H9 (cell line): ENCODE measurements around the gene PIK3R5. TPM values are rescaled to one million over a fixed set of nuclear protein-coding genes. Genes with fewer than 3 reads are reported as not detected.
"Not testable (repeated sequence)": the region's sequence is repeated elsewhere in the genome, so short reads cannot be mapped to it uniquely, and the experiment has no call there.

Experiments used
- DNase-seq: peaks from one replicate; pipeline ENCODE4 v3.0.0-alpha.2; 2017
- H2AFZ ChIP-seq: one replicate; pipeline ENCODE4 v1.6.1; 2013; ENCODE audit warnings: mild to moderate bottlenecking, low read length, control low read depth, moderate library complexity
- H2AK5ac ChIP-seq: 2 replicates; pipeline ENCODE4 v1.6.1; 2013; ENCODE audit warnings: low read length, control low read depth, mixed read lengths; ENCODE audit not compliant: insufficient read length
- H2BK120ac ChIP-seq: one replicate; pipeline ENCODE4 v1.6.1; 2013; ENCODE audit warnings: low read depth, mild to moderate bottlenecking, low read length, control low read depth, inconsistent platforms; ENCODE audit not compliant: poor library complexity, severe bottlenecking
- H2BK12ac ChIP-seq: 2 replicates; pipeline ENCODE4 v1.6.1; 2013; ENCODE audit warnings: low read length, control low read depth, mixed read lengths, low read depth; ENCODE audit not compliant: insufficient read length
- H2BK15ac ChIP-seq: 2 replicates; pipeline ENCODE4 v1.6.1; 2013; ENCODE audit warnings: low read depth, low read length, control low read depth
- H2BK20ac ChIP-seq: one replicate; pipeline ENCODE4 v1.6.1; 2013; ENCODE audit warnings: low read depth, mild to moderate bottlenecking, low read length, control low read depth, inconsistent platforms; ENCODE audit not compliant: poor library complexity, severe bottlenecking
- H2BK5ac ChIP-seq: 2 replicates; pipeline ENCODE4 v1.6.1; 2013; ENCODE audit warnings: low read length, control low read depth, mixed read lengths; ENCODE audit not compliant: insufficient read length
- H3K14ac ChIP-seq: 2 replicates; pipeline ENCODE4 v1.6.1; 2013; ENCODE audit warnings: low read length, control low read depth; ENCODE audit not compliant: insufficient read depth
- H3K18ac ChIP-seq: 2 replicates; pipeline ENCODE4 v1.6.1; 2013; ENCODE audit warnings: low read depth, mild to moderate bottlenecking, mixed read lengths, low read length, control low read depth; ENCODE audit not compliant: insufficient read length
- H3K23ac ChIP-seq: 2 replicates; pipeline ENCODE4 v1.6.1; 2013; ENCODE audit warnings: low read length, control low read depth, mixed read lengths, low read depth; ENCODE audit not compliant: insufficient read length
- H3K23me2 ChIP-seq: 2 replicates; pipeline ENCODE4 v1.6.1; 2013; ENCODE audit warnings: low read depth, mild to moderate bottlenecking, mixed read lengths, low read length, control low read depth; ENCODE audit not compliant: insufficient read length, poor library complexity, severe bottlenecking
- H3K27ac ChIP-seq: 2 replicates; pipeline ENCODE4 v1.5.1; 2013; ENCODE audit warnings: low read length, control low read depth, mixed read lengths, low read depth; ENCODE audit not compliant: insufficient read length
- H3K27me3 ChIP-seq: 2 replicates; pipeline ENCODE4 v1.6.1; 2013; ENCODE audit warnings: low read length, control low read depth, inconsistent platforms; ENCODE audit not compliant: insufficient read depth
- H3K4ac ChIP-seq: 2 replicates; pipeline ENCODE4 v1.6.1; 2013; ENCODE audit warnings: low read depth, mild to moderate bottlenecking, control low read depth, inconsistent platforms, low read length, moderate library complexity
- H3K4me1 ChIP-seq: 2 replicates; pipeline ENCODE4 v1.6.1; 2013; ENCODE audit warnings: low read length, control low read depth, inconsistent platforms; ENCODE audit not compliant: insufficient read depth
- H3K4me2 ChIP-seq: 2 replicates; pipeline ENCODE4 v1.6.1; 2013; ENCODE audit warnings: low read length, control low read depth, mixed read lengths; ENCODE audit not compliant: insufficient read length, insufficient read depth
- H3K56ac ChIP-seq: 2 replicates; pipeline ENCODE4 v1.6.1; 2013; ENCODE audit warnings: low read depth, mild to moderate bottlenecking, mixed read lengths, low read length, control low read depth; ENCODE audit not compliant: insufficient read length
- H3K79me1 ChIP-seq: 2 replicates; pipeline ENCODE4 v1.6.1; 2013; ENCODE audit warnings: low read depth, mild to moderate bottlenecking, moderate library complexity, low read length, control low read depth, inconsistent platforms; ENCODE audit not compliant: insufficient read depth, poor library complexity, severe bottlenecking
- H3K79me2 ChIP-seq: 2 replicates; pipeline ENCODE4 v1.6.1; 2013; ENCODE audit warnings: low read length, control low read depth, inconsistent platforms; ENCODE audit not compliant: insufficient read depth
- H3K9ac ChIP-seq: 2 replicates; pipeline ENCODE4 v1.6.1; 2013; ENCODE audit warnings: low read length, control low read depth, mixed read lengths; ENCODE audit not compliant: insufficient read length; ENCODE audit errors: extremely low read depth
- H3K9me3 ChIP-seq: one replicate; pipeline ENCODE4 v1.6.1; 2013; ENCODE audit warnings: low read depth, low read length, inconsistent platforms; ENCODE audit not compliant: control insufficient read depth
- H3T11ph ChIP-seq: one replicate; pipeline ENCODE4 v1.6.1; 2013; ENCODE audit warnings: mild to moderate bottlenecking, low read length, control low read depth, inconsistent platforms
- H4K20me1 ChIP-seq: one replicate; pipeline ENCODE4 v1.6.1; 2013; ENCODE audit not compliant: control insufficient read depth, insufficient read length, insufficient read depth
- H4K5ac ChIP-seq: 2 replicates; pipeline ENCODE4 v1.6.1; 2013; ENCODE audit warnings: low read depth, mild to moderate bottlenecking, mixed read lengths, low read length, control low read depth; ENCODE audit not compliant: insufficient read length
- H4K8ac ChIP-seq: replicated peaks from 2 replicates; pipeline ENCODE4 v1.6.1; 2013; ENCODE audit warnings: low read length, control low read depth, mixed read lengths, low read depth; ENCODE audit not compliant: insufficient read length
- H4K91ac ChIP-seq: 2 replicates; pipeline ENCODE4 v1.6.1; 2013; ENCODE audit warnings: low read depth, mild to moderate bottlenecking, moderate library complexity, mixed read lengths, low read length, control low read depth; ENCODE audit not compliant: insufficient read length
- H3K27ac Mint-ChIP-seq, 3 experiments: 2 replicates in 2 of 3; 3 replicates in 1 of 3; pipeline ENCODE4 v1.8.0; 2020 to 2021; ENCODE audit warnings: mixed read lengths in 3 of 3, mild to moderate bottlenecking in 1 of 3, moderate library complexity in 1 of 3
- H3K27me3 Mint-ChIP-seq: 2 replicates; pipeline ENCODE4 v1.8.0; 2021; ENCODE audit warnings: low read depth, mild to moderate bottlenecking, moderate library complexity, mixed read lengths
- H3K36me3 Mint-ChIP-seq, 3 experiments: 2 replicates in 2 of 3; 3 replicates in 1 of 3; pipeline ENCODE4 v1.8.0; 2020 to 2021; ENCODE audit warnings: low read depth in 3 of 3, mixed read lengths in 3 of 3; ENCODE audit not compliant: insufficient read depth in 1 of 3
- H3K4me1 Mint-ChIP-seq, 2 experiments: 2 replicates each; pipeline ENCODE4 v1.8.0; 2020; ENCODE audit warnings: mixed read lengths in 2 of 2
- H3K4me3 Mint-ChIP-seq, 2 experiments: 2 replicates in 1 of 2; 3 replicates in 1 of 2; pipeline ENCODE4 v1.8.0; 2020 to 2021; ENCODE audit warnings: mild to moderate bottlenecking in 2 of 2, mixed read lengths in 2 of 2, moderate library complexity in 1 of 2
- H3K9me3 Mint-ChIP-seq, 2 experiments: 2 replicates in 1 of 2; 3 replicates in 1 of 2; pipeline ENCODE4 v1.8.0; 2020; ENCODE audit warnings: mild to moderate bottlenecking in 2 of 2, mixed read lengths in 2 of 2, moderate library complexity in 1 of 2
- CTCF ChIP-seq: fragments of 200-600 bp; sonication (generic); conservative IDR thresholded peaks from 3 replicates; pipeline ENCODE4 v1.8.0; 2021; ENCODE audit warnings: antibody characterized with exemption, mild to moderate bottlenecking
- WGBS: extraction: QIAGEN DNeasy Blood & Tissue Kit; methylation state at CpG from one replicate; pipeline ENCODE4 v1.1.7; 2013; ENCODE audit warnings: missing lambda C conversion rate, low lambda C conversion rate, mixed read lengths; ENCODE audit not compliant: insufficient read length; ENCODE audit errors: extremely low coverage; 5-methylcytosine and 5-hydroxymethylcytosine counted together
- total RNA-seq: library from RNA; stranded (reverse); gene quantifications from 2 replicates; pipeline ENCODE4 v1.2.1, GENCODE V29; 2021

Gene PIK3R5
- total RNA-seq, 1 experiment from 2014 or later: 1.4 TPM

DNA sequence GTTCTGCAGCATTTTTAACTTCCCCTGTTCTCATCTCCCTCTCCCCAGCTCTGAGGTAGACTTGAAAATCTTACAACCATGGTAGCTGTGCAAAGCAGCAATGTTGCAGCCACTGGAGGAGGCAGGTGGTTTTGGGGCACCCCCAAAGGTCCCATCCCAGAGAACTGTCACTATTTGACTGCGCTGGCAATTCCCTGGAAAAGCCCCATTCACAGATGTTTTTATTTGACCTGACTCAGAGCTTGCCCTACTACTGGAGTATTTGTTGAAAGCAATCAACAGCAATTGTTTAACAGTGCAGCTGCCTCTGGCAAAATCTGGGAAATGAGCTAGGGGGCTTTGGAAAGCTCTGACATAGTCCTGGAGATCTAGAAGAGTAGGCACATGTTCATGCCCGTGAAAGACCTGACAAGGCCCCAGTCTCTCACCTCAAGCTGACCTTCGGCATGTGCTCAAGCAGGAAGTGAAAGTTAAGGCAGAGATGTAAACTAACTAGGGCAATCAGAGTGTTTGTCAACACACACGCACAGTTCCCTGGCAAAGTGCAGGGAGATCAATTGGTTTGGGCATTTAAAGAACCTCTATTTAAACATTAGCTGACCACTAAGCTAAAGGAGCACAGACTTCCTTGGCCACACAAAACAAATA, 19.7 kb upstream of the PIK3R5 start:
- no peaks in the 10 kb centered on the region for H3K9me3 ChIP-seq
- no peaks in the 10 kb centered on the region; the same call in 1 of the 2 replicates for H3K27me3 Mint-ChIP-seq

GRCh38 chr17:8984225-8984624, 18.7 kb upstream of the PIK3R5 start:
- H3K4me2 ChIP-seq, H3K79me2 ChIP-seq, DNase-seq, H3T11ph ChIP-seq, H2BK15ac ChIP-seq, H3K4me3 Mint-ChIP-seq, H3K9ac ChIP-seq, H2BK20ac ChIP-seq, H3K27me3 ChIP-seq, H3K4me1 ChIP-seq, H3K56ac ChIP-seq, H3K27me3 Mint-ChIP-seq, H3K4me1 Mint-ChIP-seq, H2BK5ac ChIP-seq, H2BK120ac ChIP-seq, H2BK12ac ChIP-seq, H3K79me1 ChIP-seq, H3K4ac ChIP-seq, H3K18ac ChIP-seq, H4K5ac ChIP-seq, H3K14ac ChIP-seq, H2AFZ ChIP-seq, H4K91ac ChIP-seq, H3K27ac ChIP-seq, H3K23ac ChIP-seq, H2AK5ac ChIP-seq, H4K20me1 ChIP-seq, H3K9me3 ChIP-seq, H3K36me3 Mint-ChIP-seq, H3K27ac Mint-ChIP-seq, H4K8ac ChIP-seq, H3K23me2 ChIP-seq: not testable (repeated sequence)
- no CpG with 5 or more reads among the region's 5 CpGs for whole genome bisulfite sequencing
- H3K9me3 Mint-ChIP-seq: peaks cover 9 to 19% of the 10 kb centered on the region in 2 experiments; a peak in 4 of 5 replicates

More for the DNA sequence above, 19.7 kb upstream of the PIK3R5 start:
- Histone ChIP-seq H3T11ph (no peak overlapping the region), H3K79me1 (no peaks in the 10 kb centered on the region), H4K20me1 (no peaks in the 10 kb centered on the region), H3K4me2 (no peak overlapping the region), H2BK5ac (no peak overlapping the region), H3K4me1 (no peaks in the 10 kb centered on the region), H3K79me2 (no peaks in the 10 kb centered on the region), H2BK15ac (no peak overlapping the region), H3K27me3 (no peaks in the 10 kb centered on the region), H2BK12ac (no peak overlapping the region), H3K18ac (no peak overlapping the region), H3K9ac (no peak overlapping the region), H3K14ac (no peak overlapping the region), H4K5ac (no peak overlapping the region), H4K8ac (no peak overlapping the region), H3K56ac (no peak overlapping the region), H4K91ac (no peak overlapping the region), H3K27ac (no peak overlapping the region), H2AFZ (no peak overlapping the region), H3K23ac (no peak overlapping the region), H2BK20ac (no peak overlapping the region), H3K4ac (no peak overlapping the region), H3K23me2 (no peaks in the 10 kb centered on the region), H2AK5ac (no peak overlapping the region), H2BK120ac (no peak overlapping the region)
- no CpG with 5 or more reads among the region's 4 CpGs for WGBS
- Mint-ChIP-seq H3K9me3 (peaks cover 9 to 16% of the 10 kb centered on the region in 2 experiments; a peak in 4 of 5 replicates), H3K4me3 (no peak overlapping the region), H3K36me3 (no peaks in the 10 kb centered on the region), H3K27ac (no peak overlapping the region), H3K4me1 (no peaks in the 10 kb centered on the region)
- TF ChIP-seq CTCF: no peak
- DNase-seq: no peak
